ENCODE results near the gene GNGT2.
A peak's percentile ranks its signal among the peaks of the same experiment; 100 is the strongest.

GNGT2 gene

GRCh38 chr17:49240619-49241018 lies 30.2 kb upstream of the GNGT2 start:
- Mint-ChIP-seq H3K9me3 (no peaks in the 10 kb centered on the region), H3K4me1 (ENCODE audit: low read depth) (peaks cover 17% of the 10 kb centered on the region), H3K27ac (no peak overlapping the region), H3K36me3 (ENCODE audit: low read depth) (no peaks in the 10 kb centered on the region), H3K27me3 (peaks cover 10% of the 10 kb centered on the region), H3K4me3 (no peak overlapping the region)
- intact Hi-C loops (cut with micrococcal nuclease), result no loop called here

GRCh38 chr17:49239963-49240362 lies 29.6 kb upstream of the GNGT2 start:
- Mint-ChIP-seq H3K4me1 (ENCODE audit: low read depth) (peaks cover 24% of the 10 kb centered on the region), H3K9me3 (no peaks in the 10 kb centered on the region), H3K4me3 (no peak overlapping the region), H3K36me3 (ENCODE audit: low read depth) (no peaks in the 10 kb centered on the region), H3K27me3 (peaks cover 5% of the 10 kb centered on the region), H3K27ac (no peak overlapping the region)
- intact Hi-C loops (cut with micrococcal nuclease), result no loop called here

GRCh38 chr17:49235896-49236295 lies 25.5 kb upstream of the GNGT2 start:
- Mint-ChIP-seq H3K27ac (peak overlapping the region; percentile 32), H3K27me3 (peaks cover 17% of the 10 kb centered on the region), H3K9me3 (no peaks in the 10 kb centered on the region), H3K4me3 (no peak overlapping the region), H3K36me3 (ENCODE audit: low read depth) (no peaks in the 10 kb centered on the region), H3K4me1 (ENCODE audit: low read depth) (peaks cover 27% of the 10 kb centered on the region)
- intact Hi-C loops (cut with micrococcal nuclease), result no loop called here

GRCh38 chr17:49234509-49235080 lies 24.2 kb upstream of the GNGT2 start:
- H3K36me3 Mint-ChIP-seq (ENCODE audit: low read depth), result peaks cover 5% of the 10 kb centered on the region
- H3K27ac Mint-ChIP-seq, result peak overlapping the region; percentile 32
- no peak overlapping the region for H3K4me3 Mint-ChIP-seq
- H3K4me1 Mint-ChIP-seq (ENCODE audit: low read depth), result peaks cover 36% of the 10 kb centered on the region
- peaks cover 27% of the 10 kb centered on the region for H3K27me3 Mint-ChIP-seq
- H3K9me3 Mint-ChIP-seq, result no peaks in the 10 kb centered on the region
- intact Hi-C loops (cut with micrococcal nuclease), result no loop called here

- Mint-ChIP-seq H3K27me3 (peaks cover 47% of the 10 kb centered on the region), H3K9me3 (no peaks in the 10 kb centered on the region), H3K4me1 (ENCODE audit: low read depth) (peaks cover 48% of the 10 kb centered on the region), H3K36me3 (ENCODE audit: low read depth) (peaks cover 5% of the 10 kb centered on the region), H3K27ac (no peak overlapping the region), H3K4me3 (no peak overlapping the region)
- intact Hi-C loops (cut with micrococcal nuclease), result no loop called here
These were observed 21.2 kb upstream of the GNGT2 start for GRCh38 chr17:49231563-49231894.

GRCh38 chr17:49230636-49231562 lies 20.5 kb upstream of the GNGT2 start, which contains the start of gene PHOSPHO1:
TSS of gene PHOSPHO1 (minus strand) at chr17:49230787. CDS start at chr17:49226691, 4,096 bp downstream.
- Mint-ChIP-seq H3K4me3 (peak within 1 kb of the TSS; percentile 83), H3K36me3 (ENCODE audit: low read depth) (peaks cover 5% of the 10 kb centered on the region), H3K27ac (peak within 1 kb of the TSS; percentile 66), H3K27me3 (peaks cover 53% of the 10 kb centered on the region), H3K9me3 (no peaks in the 10 kb centered on the region), H3K4me1 (ENCODE audit: low read depth) (peaks cover 47% of the 10 kb centered on the region)
- intact Hi-C loops (cut with micrococcal nuclease), result no loop called here

GRCh38 chr17:49229805-49230600 lies 19.6 kb upstream of the GNGT2 start:
- Mint-ChIP-seq H3K27me3 (peaks cover 62% of the 10 kb centered on the region), H3K4me1 (ENCODE audit: low read depth) (peaks cover 38% of the 10 kb centered on the region), H3K4me3 (peak overlapping the region; percentile 83), H3K9me3 (no peaks in the 10 kb centered on the region), H3K36me3 (ENCODE audit: low read depth) (peaks cover 5% of the 10 kb centered on the region), H3K27ac (peak overlapping the region; percentile 66)
- intact Hi-C loops (cut with micrococcal nuclease), result no loop called here

GRCh38 chr17:49229076-49229804 lies 18.9 kb upstream of the GNGT2 start:
- no peak overlapping the region for H3K27ac Mint-ChIP-seq
- H3K4me3 Mint-ChIP-seq, result peak overlapping the region; percentile 83
- intact Hi-C loops (cut with micrococcal nuclease), result no loop called here
- H3K27me3 Mint-ChIP-seq, result peaks cover 70% of the 10 kb centered on the region
- H3K36me3 Mint-ChIP-seq (ENCODE audit: low read depth), result peaks cover 5% of the 10 kb centered on the region
- H3K9me3 Mint-ChIP-seq, result no peaks in the 10 kb centered on the region
- peaks cover 40% of the 10 kb centered on the region for H3K4me1 Mint-ChIP-seq (ENCODE audit: low read depth)

GRCh38 chr17:49227436-49228261 lies 17.3 kb upstream of the GNGT2 start:
- Mint-ChIP-seq H3K9me3 (no peaks in the 10 kb centered on the region), H3K27ac (no peak overlapping the region), H3K4me1 (ENCODE audit: low read depth) (peaks cover 55% of the 10 kb centered on the region), H3K27me3 (peaks cover 80% of the 10 kb centered on the region), H3K4me3 (no peak overlapping the region), H3K36me3 (ENCODE audit: low read depth) (peaks cover 5% of the 10 kb centered on the region)
- intact Hi-C loops (cut with micrococcal nuclease), result loop anchor here (1.0 kb wide), 1 partner anchor 47 kb away; no protein-coding TSS in a partner anchor

- H3K27ac Mint-ChIP-seq, result no peak overlapping the region
These were observed 16.5 kb upstream of the GNGT2 start for GRCh38 chr17:49226771-49227435.

GRCh38 chr17:49225554-49226236 lies 15.3 kb upstream of the GNGT2 start:
- H3K27me3 Mint-ChIP-seq, result peaks cover 69% of the 10 kb centered on the region
- peaks cover 54% of the 10 kb centered on the region for H3K4me1 Mint-ChIP-seq (ENCODE audit: low read depth)
- H3K4me3 Mint-ChIP-seq, result no peak overlapping the region
- no peaks in the 10 kb centered on the region for H3K9me3 Mint-ChIP-seq
- H3K27ac Mint-ChIP-seq, result no peak overlapping the region
- H3K36me3 Mint-ChIP-seq (ENCODE audit: low read depth), result peaks cover 4% of the 10 kb centered on the region
- intact Hi-C loops (cut with micrococcal nuclease), result no loop called here

More at GRCh38 chr17:49226771-49227435, 16.5 kb upstream of the GNGT2 start:
- Mint-ChIP-seq H3K36me3 (ENCODE audit: low read depth) (peaks cover 5% of the 10 kb centered on the region), H3K4me3 (no peak overlapping the region), H3K9me3 (no peaks in the 10 kb centered on the region), H3K4me1 (ENCODE audit: low read depth) (peaks cover 59% of the 10 kb centered on the region), H3K27me3 (peaks cover 79% of the 10 kb centered on the region)
- intact Hi-C loops (cut with micrococcal nuclease), result loop anchor here (1.0 kb wide), 1 partner anchor 47 kb away; no protein-coding TSS in a partner anchor

GRCh38 chr17:49224997-49225337 lies 14.6 kb upstream of the GNGT2 start:
- Mint-ChIP-seq H3K4me3 (peak overlapping the region; percentile 66), H3K27ac (no peak overlapping the region), H3K27me3 (peaks cover 62% of the 10 kb centered on the region), H3K9me3 (no peaks in the 10 kb centered on the region), H3K36me3 (ENCODE audit: low read depth) (no peaks in the 10 kb centered on the region), H3K4me1 (ENCODE audit: low read depth) (peaks cover 53% of the 10 kb centered on the region)
- intact Hi-C loops (cut with micrococcal nuclease), result no loop called here

All from dendritic cell treated with granulocyte-macrophage colony-stimulating factor and Interleukin-4, amounts not matched to agents 40 ng/mL and 50 ng/mL, for 4 days (primary cell).